NB4 (cell line): ENCODE results near the gene SAP30L.

Source experiments
- MYC ChIP-seq: IDR thresholded peaks from 2 replicates; pipeline ENCODE4 v1.6.1; 2011; ENCODE audit warnings: low read depth, low read length
- POLR2A ChIP-seq: IDR thresholded peaks from 2 replicates; pipeline ENCODE4 v1.6.1; 2011; ENCODE audit warnings: mild to moderate bottlenecking; ENCODE audit not compliant: insufficient read length; ENCODE audit errors: extremely low read depth
- TF ChIP-seq, protein P1 (sequence below): IDR thresholded peaks from one replicate; pipeline ENCODE4 v1.5.1; 2012; ENCODE audit warnings: low read depth, low read length
- TF ChIP-seq, protein P2 (sequence below): IDR thresholded peaks from 2 replicates; pipeline ENCODE4 v1.6.1; 2011; ENCODE audit warnings: low read depth, low read length

DNA sequence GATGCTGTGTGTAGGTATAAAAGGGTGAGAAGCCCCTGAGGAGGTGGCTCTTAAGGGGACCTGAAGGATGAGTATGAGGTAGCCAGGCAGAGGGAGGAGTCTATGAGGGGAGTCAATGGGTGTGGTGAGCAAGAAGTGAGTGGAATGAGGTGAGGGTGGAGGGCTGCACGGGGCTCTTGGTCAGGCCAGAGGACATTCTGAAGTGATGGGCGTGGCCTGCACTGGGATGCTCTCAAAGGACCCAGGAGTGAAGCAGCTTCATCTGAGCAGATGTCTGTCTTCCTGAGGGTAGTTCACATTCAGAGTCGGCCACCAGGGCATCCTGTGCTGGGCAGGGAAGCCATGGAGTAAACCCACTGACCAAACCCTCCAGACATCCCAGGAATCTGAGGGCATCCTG lies 45.1 kb upstream of the SAP30L start:
- TF ChIP-seq, protein P1, sequence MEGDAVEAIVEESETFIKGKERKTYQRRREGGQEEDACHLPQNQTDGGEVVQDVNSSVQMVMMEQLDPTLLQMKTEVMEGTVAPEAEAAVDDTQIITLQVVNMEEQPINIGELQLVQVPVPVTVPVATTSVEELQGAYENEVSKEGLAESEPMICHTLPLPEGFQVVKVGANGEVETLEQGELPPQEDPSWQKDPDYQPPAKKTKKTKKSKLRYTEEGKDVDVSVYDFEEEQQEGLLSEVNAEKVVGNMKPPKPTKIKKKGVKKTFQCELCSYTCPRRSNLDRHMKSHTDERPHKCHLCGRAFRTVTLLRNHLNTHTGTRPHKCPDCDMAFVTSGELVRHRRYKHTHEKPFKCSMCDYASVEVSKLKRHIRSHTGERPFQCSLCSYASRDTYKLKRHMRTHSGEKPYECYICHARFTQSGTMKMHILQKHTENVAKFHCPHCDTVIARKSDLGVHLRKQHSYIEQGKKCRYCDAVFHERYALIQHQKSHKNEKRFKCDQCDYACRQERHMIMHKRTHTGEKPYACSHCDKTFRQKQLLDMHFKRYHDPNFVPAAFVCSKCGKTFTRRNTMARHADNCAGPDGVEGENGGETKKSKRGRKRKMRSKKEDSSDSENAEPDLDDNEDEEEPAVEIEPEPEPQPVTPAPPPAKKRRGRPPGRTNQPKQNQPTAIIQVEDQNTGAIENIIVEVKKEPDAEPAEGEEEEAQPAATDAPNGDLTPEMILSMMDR = no peak
- TF ChIP-seq POLR2A (no peak), MYC (no peak)
- TF ChIP-seq, protein P2, sequence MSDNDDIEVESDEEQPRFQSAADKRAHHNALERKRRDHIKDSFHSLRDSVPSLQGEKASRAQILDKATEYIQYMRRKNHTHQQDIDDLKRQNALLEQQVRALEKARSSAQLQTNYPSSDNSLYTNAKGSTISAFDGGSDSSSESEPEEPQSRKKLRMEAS = no peak
